ENCODE measurements around the gene ASB10.

ASB10 gene

DNA sequence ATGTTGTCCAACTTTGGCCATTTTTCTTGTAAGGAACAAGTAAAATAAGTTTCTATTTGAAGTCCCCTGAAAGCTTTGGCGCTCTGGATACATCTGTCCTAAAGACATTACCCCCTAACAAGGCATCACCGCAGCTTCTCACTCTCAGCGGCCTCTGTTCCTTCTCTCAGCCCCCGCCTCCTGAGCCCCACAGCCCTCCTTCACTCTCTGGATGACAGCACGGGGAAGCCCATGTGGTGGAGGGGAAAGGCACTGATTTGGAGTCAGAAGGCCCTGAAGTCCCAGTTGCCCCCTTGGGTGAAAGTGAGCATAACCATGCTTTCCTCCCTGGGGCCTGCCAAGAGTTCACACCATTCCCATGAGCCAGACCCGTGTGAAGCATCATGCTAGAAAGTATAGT lies 18.7 kb upstream of the ASB10 start:
- H3K4ac ChIP-seq (ENCODE audit: low read depth, low read length), result no peak overlapping the region
- H2BK12ac ChIP-seq (ENCODE audit: low read length), result no peak overlapping the region
- no peak overlapping the region for H3K27ac ChIP-seq (ENCODE audit: low read depth, low read length)
- no peak overlapping the region for H3K14ac ChIP-seq (ENCODE audit: low read length)
- no peaks in the 10 kb centered on the region for H3K79me2 ChIP-seq (ENCODE audit: control insufficient read depth, insufficient read depth, low read length, poor library complexity)
- WGBS (ENCODE audit: extremely low coverage, insufficient coverage, insufficient read length), result no CpG with 5 or more reads among the region's 6 CpGs
- H4K12ac ChIP-seq (ENCODE audit: low read depth, low read length), result no peak overlapping the region
- no peak overlapping the region for H4K91ac ChIP-seq (ENCODE audit: low read depth, low read length)
- no peak for DNase-seq
- H3K9ac ChIP-seq (ENCODE audit: low read length), result no peak overlapping the region
- peaks cover 0 to 2% of the 10 kb centered on the region in 2 experiments for H3K4me1 ChIP-seq (ENCODE audit: control insufficient read depth in 1 of 2, insufficient read depth in 2 of 2, low read length in 2 of 2)
- H2BK5ac ChIP-seq (ENCODE audit: low read depth, low read length, poor library complexity), result no peak overlapping the region
- H3K4me2 ChIP-seq (ENCODE audit: low read length), result no peak overlapping the region
- no peak overlapping the region for H2AK5ac ChIP-seq (ENCODE audit: low read length)
- no peak overlapping the region for H4K8ac ChIP-seq (ENCODE audit: low read depth, low read length)
- H2AFZ ChIP-seq (ENCODE audit: insufficient read depth, low read length, poor library complexity), result no peak overlapping the region
- no peak overlapping the region for H3K4me3 ChIP-seq (ENCODE audit: low read depth, low read length)
- no peak overlapping the region for H2BK120ac ChIP-seq (ENCODE audit: insufficient read depth, low read length, poor library complexity)
- peaks cover 2% of the 10 kb centered on the region for H3K9me3 ChIP-seq (ENCODE audit: insufficient read depth, low read depth, low read length)
- H3K18ac ChIP-seq (ENCODE audit: low read length), result no peak overlapping the region
- no peak overlapping the region for H3K23ac ChIP-seq (ENCODE audit: low read length)
- no peaks in the 10 kb centered on the region for H3K36me3 ChIP-seq (ENCODE audit: control insufficient read depth in 1 of 2, insufficient read depth in 2 of 2, low read length in 2 of 2)
- H3K79me1 ChIP-seq (ENCODE audit: low read length), result no peaks in the 10 kb centered on the region
- H3K27me3 ChIP-seq (ENCODE audit: insufficient read depth, low read length), result no peaks in the 10 kb centered on the region

DNA sequence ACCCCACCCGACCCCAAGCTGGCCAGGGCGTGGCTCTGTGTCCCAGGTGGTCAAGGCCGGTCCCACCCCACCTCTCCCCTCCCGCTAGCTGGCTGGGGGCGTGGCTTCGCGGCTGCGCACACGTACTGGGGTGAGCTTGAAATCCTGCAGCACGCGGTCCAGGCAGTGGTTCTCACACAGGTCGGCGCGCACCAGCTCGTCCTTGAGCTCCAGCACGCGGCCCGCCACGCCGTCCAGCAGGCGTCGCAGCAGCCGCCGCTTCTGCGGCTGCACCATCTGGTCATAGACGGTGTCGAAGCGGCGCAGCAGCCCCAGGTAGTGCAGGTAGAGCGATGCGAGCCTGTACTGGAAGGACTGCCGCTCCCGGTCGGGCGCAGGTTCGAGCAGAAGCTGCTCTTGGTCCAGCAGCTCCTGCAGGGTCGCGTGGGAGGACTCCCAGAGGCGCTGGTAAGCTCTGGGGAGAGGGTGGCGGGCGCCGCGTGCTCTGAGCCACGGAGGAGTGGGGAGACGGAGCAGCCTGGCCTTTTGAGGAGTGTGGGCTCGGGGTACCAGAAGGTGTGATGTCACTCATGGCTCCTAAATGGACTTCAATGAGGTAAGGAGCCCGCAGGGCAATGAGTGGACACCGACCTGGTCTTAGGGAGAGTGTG lies 17.5 kb upstream of the ASB10 start:
- no peaks in the 10 kb centered on the region for H3K36me3 ChIP-seq (ENCODE audit: control insufficient read depth in 1 of 2, insufficient read depth in 2 of 2, low read length in 2 of 2)
- H2BK120ac ChIP-seq (ENCODE audit: insufficient read depth, low read length, poor library complexity), result no peak overlapping the region
- no peaks in the 10 kb centered on the region for H3K27me3 ChIP-seq (ENCODE audit: insufficient read depth, low read length)
- no peaks in the 10 kb centered on the region for H3K79me2 ChIP-seq (ENCODE audit: control insufficient read depth, insufficient read depth, low read length, poor library complexity)
- no peak overlapping the region for H3K4me2 ChIP-seq (ENCODE audit: low read length)
- DNase-seq, result peak; percentile 23 to 61
- no peak overlapping the region for H2AK5ac ChIP-seq (ENCODE audit: low read length)
- H3K4ac ChIP-seq (ENCODE audit: low read depth, low read length), result no peak overlapping the region
- H3K14ac ChIP-seq (ENCODE audit: low read length), result no peak overlapping the region
- H3K9ac ChIP-seq (ENCODE audit: low read length), result no peak overlapping the region
- no peak overlapping the region for H4K12ac ChIP-seq (ENCODE audit: low read depth, low read length)
- H4K91ac ChIP-seq (ENCODE audit: low read depth, low read length), result no peak overlapping the region
- no peak overlapping the region for H3K18ac ChIP-seq (ENCODE audit: low read length)
- no peak overlapping the region for H3K27ac ChIP-seq (ENCODE audit: low read depth, low read length)
- H2BK5ac ChIP-seq (ENCODE audit: low read depth, low read length, poor library complexity), result no peak overlapping the region
- no peak overlapping the region for H3K4me3 ChIP-seq (ENCODE audit: low read depth, low read length)
- no peak overlapping the region for H2AFZ ChIP-seq (ENCODE audit: insufficient read depth, low read length, poor library complexity)
- no peaks in the 10 kb centered on the region for H3K79me1 ChIP-seq (ENCODE audit: low read length)
- peaks cover 2% of the 10 kb centered on the region for H3K9me3 ChIP-seq (ENCODE audit: insufficient read depth, low read depth, low read length)
- H3K23ac ChIP-seq (ENCODE audit: low read length), result no peak overlapping the region
- H4K8ac ChIP-seq (ENCODE audit: low read depth, low read length), result no peak overlapping the region
- WGBS (ENCODE audit: extremely low coverage, insufficient coverage, insufficient read length), result no CpG with 5 or more reads among the region's 48 CpGs
- peaks cover 3 to 5% of the 10 kb centered on the region in 2 experiments for H3K4me1 ChIP-seq (ENCODE audit: control insufficient read depth in 1 of 2, insufficient read depth in 2 of 2, low read length in 2 of 2)
- no peak overlapping the region for H2BK12ac ChIP-seq (ENCODE audit: low read length)

DNA sequence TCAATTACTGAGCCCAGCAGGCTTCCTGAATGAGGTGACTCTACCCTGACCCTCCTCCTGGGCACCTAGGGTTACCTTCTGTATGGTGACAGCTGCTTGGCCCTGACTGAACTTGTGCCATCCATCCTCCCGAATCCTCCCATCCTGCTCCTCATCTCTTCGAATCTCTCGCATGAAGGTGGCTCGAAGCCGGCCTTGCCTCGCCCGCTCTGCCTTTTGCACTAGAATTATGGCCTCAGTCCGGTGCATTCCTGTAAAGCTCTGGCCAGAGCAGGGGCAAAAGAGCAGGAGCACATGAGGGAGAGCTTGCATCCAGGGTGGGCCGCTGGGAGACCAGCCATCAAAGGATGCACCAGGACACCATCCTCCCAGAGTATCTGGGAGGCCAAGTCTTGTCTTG lies 15.8 kb upstream of the ASB10 start:
- H3K27ac ChIP-seq (ENCODE audit: low read depth, low read length), result no peak overlapping the region
- H4K12ac ChIP-seq (ENCODE audit: low read depth, low read length), result no peak overlapping the region
- no peak overlapping the region for H2AFZ ChIP-seq (ENCODE audit: insufficient read depth, low read length, poor library complexity)
- no peaks in the 10 kb centered on the region for H3K27me3 ChIP-seq (ENCODE audit: insufficient read depth, low read length)
- no peak overlapping the region for H4K91ac ChIP-seq (ENCODE audit: low read depth, low read length)
- no peak overlapping the region for H3K4me2 ChIP-seq (ENCODE audit: low read length)
- H2AK5ac ChIP-seq (ENCODE audit: low read length), result no peak overlapping the region
- no peak overlapping the region for H2BK12ac ChIP-seq (ENCODE audit: low read length)
- no peak overlapping the region for H3K4ac ChIP-seq (ENCODE audit: low read depth, low read length)
- DNase-seq, result no peak
- H4K8ac ChIP-seq (ENCODE audit: low read depth, low read length), result no peak overlapping the region
- no peak overlapping the region for H3K23ac ChIP-seq (ENCODE audit: low read length)
- peaks cover 4 to 7% of the 10 kb centered on the region in 2 experiments for H3K4me1 ChIP-seq (ENCODE audit: control insufficient read depth in 1 of 2, insufficient read depth in 2 of 2, low read length in 2 of 2)
- no peak overlapping the region for H3K9ac ChIP-seq (ENCODE audit: low read length)
- no peak overlapping the region for H2BK120ac ChIP-seq (ENCODE audit: insufficient read depth, low read length, poor library complexity)
- H3K79me2 ChIP-seq (ENCODE audit: control insufficient read depth, insufficient read depth, low read length, poor library complexity), result no peaks in the 10 kb centered on the region
- no peaks in the 10 kb centered on the region for H3K36me3 ChIP-seq (ENCODE audit: control insufficient read depth in 1 of 2, insufficient read depth in 2 of 2, low read length in 2 of 2)
- no peak overlapping the region for H3K14ac ChIP-seq (ENCODE audit: low read length)
- no peak overlapping the region for H3K4me3 ChIP-seq (ENCODE audit: low read depth, low read length)
- H3K79me1 ChIP-seq (ENCODE audit: low read length), result no peaks in the 10 kb centered on the region
- WGBS (ENCODE audit: extremely low coverage, insufficient coverage, insufficient read length), result no CpG with 5 or more reads among the region's 9 CpGs
- H3K9me3 ChIP-seq (ENCODE audit: insufficient read depth, low read depth, low read length), result peaks cover 4% of the 10 kb centered on the region
- H2BK5ac ChIP-seq (ENCODE audit: low read depth, low read length, poor library complexity), result no peak overlapping the region
- no peak overlapping the region for H3K18ac ChIP-seq (ENCODE audit: low read length)

GRCh38 chr7:151201751-151202150 lies 14.7 kb upstream of the ASB10 start:
- Histone ChIP-seq H2AFZ (ENCODE audit: insufficient read depth, low read length, poor library complexity) (no peak overlapping the region), H3K4me3 (ENCODE audit: low read depth, low read length) (no peak overlapping the region), H4K8ac (ENCODE audit: low read depth, low read length) (no peak overlapping the region), H3K18ac (ENCODE audit: low read length) (no peak overlapping the region), H3K4me1 (ENCODE audit: control insufficient read depth in 1 of 2, insufficient read depth in 2 of 2, low read length in 2 of 2) (peaks cover 4 to 7% of the 10 kb centered on the region in 2 experiments), H3K9ac (ENCODE audit: low read length) (no peak overlapping the region), H4K91ac (ENCODE audit: low read depth, low read length) (no peak overlapping the region), H2BK5ac (ENCODE audit: low read depth, low read length, poor library complexity) (no peak overlapping the region), H3K14ac (ENCODE audit: low read length) (no peak overlapping the region), H3K4ac (ENCODE audit: low read depth, low read length) (no peak overlapping the region), H3K79me1 (ENCODE audit: low read length) (no peaks in the 10 kb centered on the region), H3K79me2 (ENCODE audit: control insufficient read depth, insufficient read depth, low read length, poor library complexity) (no peaks in the 10 kb centered on the region), H3K23ac (ENCODE audit: low read length) (no peak overlapping the region), H2AK5ac (ENCODE audit: low read length) (no peak overlapping the region), H4K12ac (ENCODE audit: low read depth, low read length) (no peak overlapping the region), H3K36me3 (ENCODE audit: control insufficient read depth in 1 of 2, insufficient read depth in 2 of 2, low read length in 2 of 2) (no peaks in the 10 kb centered on the region), H3K27ac (ENCODE audit: low read depth, low read length) (no peak overlapping the region), H2BK120ac (ENCODE audit: insufficient read depth, low read length, poor library complexity) (no peak overlapping the region), H3K9me3 (ENCODE audit: insufficient read depth, low read depth, low read length) (peaks cover 4% of the 10 kb centered on the region), H3K27me3 (ENCODE audit: insufficient read depth, low read length) (no peaks in the 10 kb centered on the region), H2BK12ac (ENCODE audit: low read length) (no peak overlapping the region), H3K4me2 (ENCODE audit: low read length) (no peak overlapping the region)
- DNase-seq, result no peak
- WGBS (ENCODE audit: extremely low coverage, insufficient coverage, insufficient read length), result no CpG with 5 or more reads among the region's 4 CpGs
